ENCODE data around the gene MIA2.

DNA sequence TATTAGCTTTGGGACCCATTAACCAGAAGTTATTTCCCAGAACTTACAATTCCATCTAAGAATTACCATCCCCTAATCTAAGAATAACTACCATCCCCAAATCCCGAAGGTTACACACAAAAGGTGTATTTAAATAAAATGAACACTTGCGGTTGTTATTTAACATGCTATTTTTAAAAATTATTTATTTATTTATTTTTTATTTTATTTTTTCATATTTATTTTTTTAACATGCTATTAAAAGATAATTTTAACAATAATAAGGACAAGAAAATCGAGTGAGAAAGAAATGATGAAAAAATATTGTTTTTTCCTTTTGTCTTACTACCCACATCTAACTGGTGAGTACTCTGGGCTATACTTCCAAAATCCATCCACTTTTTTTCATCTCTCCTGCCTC is 192.2 kb downstream of the MIA2 start:
- TF ChIP-seq, protein P1, sequence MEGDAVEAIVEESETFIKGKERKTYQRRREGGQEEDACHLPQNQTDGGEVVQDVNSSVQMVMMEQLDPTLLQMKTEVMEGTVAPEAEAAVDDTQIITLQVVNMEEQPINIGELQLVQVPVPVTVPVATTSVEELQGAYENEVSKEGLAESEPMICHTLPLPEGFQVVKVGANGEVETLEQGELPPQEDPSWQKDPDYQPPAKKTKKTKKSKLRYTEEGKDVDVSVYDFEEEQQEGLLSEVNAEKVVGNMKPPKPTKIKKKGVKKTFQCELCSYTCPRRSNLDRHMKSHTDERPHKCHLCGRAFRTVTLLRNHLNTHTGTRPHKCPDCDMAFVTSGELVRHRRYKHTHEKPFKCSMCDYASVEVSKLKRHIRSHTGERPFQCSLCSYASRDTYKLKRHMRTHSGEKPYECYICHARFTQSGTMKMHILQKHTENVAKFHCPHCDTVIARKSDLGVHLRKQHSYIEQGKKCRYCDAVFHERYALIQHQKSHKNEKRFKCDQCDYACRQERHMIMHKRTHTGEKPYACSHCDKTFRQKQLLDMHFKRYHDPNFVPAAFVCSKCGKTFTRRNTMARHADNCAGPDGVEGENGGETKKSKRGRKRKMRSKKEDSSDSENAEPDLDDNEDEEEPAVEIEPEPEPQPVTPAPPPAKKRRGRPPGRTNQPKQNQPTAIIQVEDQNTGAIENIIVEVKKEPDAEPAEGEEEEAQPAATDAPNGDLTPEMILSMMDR (IDR thresholded peaks at IDR 0.05): no peak
- TF ChIP-seq POLR2AphosphoS5 (IDR thresholded peaks at IDR 0.05) (no peak), POLR2A (IDR thresholded peaks at IDR 0.05) (no peak)

Measured in prostate gland (tissue), 2 donors.